Measurements from ENCODE around the gene RNF213.

GRCh38 chr17:80262291-80262690 lies 1.6 kb downstream of the RNF213 start:
- TF ChIP-seq EP300 (IDR thresholded peaks at IDR 0.05; ENCODE audit: borderline replicate concordance in 1 of 2, low read depth in 1 of 2, low read length in 1 of 2) = no peak
- TF ChIP-seq EZH2phosphoT487 (IDR thresholded peaks at IDR 0.05; ENCODE audit: borderline replicate concordance, low read depth) = no peak
- no peak for TF ChIP-seq CTCF (IDR thresholded peaks at IDR 0.05)
- no peak for TF ChIP-seq POLR2AphosphoS5 (IDR thresholded peaks at IDR 0.05; ENCODE audit: low read depth, low read length)
- no peak for TF ChIP-seq MEF2A (IDR thresholded peaks at IDR 0.05; ENCODE audit: borderline replicate concordance, low read depth)
- no peak for TF ChIP-seq IRF3 (IDR thresholded peaks at IDR 0.05; ENCODE audit: low read depth, low read length)
- TF ChIP-seq YY1 (IDR thresholded peaks at IDR 0.05; ENCODE audit: low read depth) = no peak
- TF ChIP-seq TAF1 (IDR thresholded peaks at IDR 0.05; ENCODE audit: borderline replicate concordance, low read depth, low read length) = no peak
- no peak for TF ChIP-seq JUND (IDR thresholded peaks at IDR 0.05)
- TF ChIP-seq GABPA (IDR thresholded peaks at IDR 0.05; ENCODE audit: low read depth) = no peak
- no peak for TF ChIP-seq REST (IDR thresholded peaks at IDR 0.05; ENCODE audit: low read depth, low read length)
- no peak for TF ChIP-seq TEAD4 (IDR thresholded peaks at IDR 0.05; ENCODE audit: borderline replicate concordance, insufficient read depth)
- no peak for TF ChIP-seq MAX (IDR thresholded peaks at IDR 0.05; ENCODE audit: low read depth)
- TF ChIP-seq USF2 (IDR thresholded peaks at IDR 0.05; ENCODE audit: borderline replicate concordance, low read depth, low read length) = no peak

Data from SK-N-SH (cell line).